ENCODE measurements around the gene GJC1. TPM values are rescaled to one million over a fixed set of nuclear protein-coding genes. Genes with fewer than 3 reads are reported as not detected.
A peak's percentile ranks its signal among the peaks of the same experiment; 100 is the strongest.

The GJC1 gene
- total and polyA plus RNA-seq, 9 of the 15 experiments (the other 6 are each of a cell fraction or from before 2014, with no cell fraction given), result 0.04 to 1.4 (median 0.18) TPM; not detected in 1

GRCh38 chr17:44760474-44761308 is 69.4 kb downstream of the GJC1 start:
- peaks cover 10% of the 10 kb centered on the region; the same call in 1 of the 2 replicates for H4K20me1 ChIP-seq (replicated peaks; ENCODE audit: control insufficient read depth, insufficient read depth, low read length)
- no peak overlapping the region for H3K9ac ChIP-seq (ENCODE audit: insufficient read depth in 1 of 2, low read depth in 2 of 2, low read length in 2 of 2)
- no peak for FAIRE-seq
- no peak overlapping the region for H3K4me2 ChIP-seq (ENCODE audit: insufficient read depth, low read length)
- H3K27me3 ChIP-seq (ENCODE audit: control insufficient read depth in 2 of 2, insufficient read depth in 2 of 2, low read length in 2 of 2), result peaks cover 3 to 44% of the 10 kb centered on the region in 2 experiments; a peak in 3 of 5 replicates
- H3K79me2 ChIP-seq (ENCODE audit: control insufficient read depth, insufficient read depth, low read length), result no peaks in the 10 kb centered on the region
- intact Hi-C loops (cut with micrococcal nuclease) (no loop called here), in situ Hi-C loops (cut with MboI) (no loop called here)
- H3K9me1 ChIP-seq (ENCODE audit: control insufficient read depth, insufficient read depth, low read length), result no peaks in the 10 kb centered on the region
- POLR2A ChIA-PET, result no interaction called here
- peak; percentile 70 for TF ChIP-seq DACH1 (IDR thresholded peaks at IDR 0.05; ENCODE audit: partially characterized antibody)
- TF ChIP-seq ZNF282 (CRISPR knock-in tag; IDR thresholded peaks at IDR 0.05), result no peak
- no peak for DNase-seq (ENCODE audit: extremely low read depth in 1 of 4, low spot score in 3 of 4)
- no peaks in the 10 kb centered on the region for H3K9me3 ChIP-seq (replicated peaks; ENCODE audit: control insufficient read depth, insufficient read depth, low read depth, low read length)
- ATAC-seq, result no peak
- no TSS peak for BruUV-seq (replicated peaks)
- no peak overlapping the region for H3K4me3 ChIP-seq
- 11% methylated on average over 11 of the region's 13 CpGs for WGBS (ENCODE audit: insufficient coverage, low coverage, missing lambda C conversion rate)
- no peak overlapping the region for H3K27ac ChIP-seq (ENCODE audit: extremely low read depth, low read depth, low read length)
- CTCF ChIA-PET (ENCODE audit: low intra/inter-chr PET ratio), result interaction anchor here (0.9 kb wide), 1 partner anchor 15 kb away, joined by 4 read pairs; no protein-coding TSS in a partner anchor
- H3K36me3 ChIP-seq (ENCODE audit: control insufficient read depth, insufficient read depth, low read length), result no peaks in the 10 kb centered on the region
- no peak overlapping the region for H2AFZ ChIP-seq (ENCODE audit: low read depth, low read length)
- peaks cover 0 to 15% of the 10 kb centered on the region in 2 experiments; a peak in 2 of 5 replicates for H3K4me1 ChIP-seq (replicated peaks in 1 of 2; ENCODE audit: control insufficient read depth in 2 of 2, insufficient read depth in 2 of 2, low read length in 2 of 2)

GRCh38 chr17:44759916-44760243 is 70.2 kb downstream of the GJC1 start:
- in situ Hi-C loops (cut with MboI), result no loop called here
- no peak for DNase-seq (ENCODE audit: extremely low read depth in 1 of 4, low spot score in 3 of 4)
- 36% methylated on average over 3 of the region's 3 CpGs for WGBS (ENCODE audit: insufficient coverage, low coverage, missing lambda C conversion rate)
- no peaks in the 10 kb centered on the region for H3K9me1 ChIP-seq (ENCODE audit: control insufficient read depth, insufficient read depth, low read length)
- H3K4me2 ChIP-seq (ENCODE audit: insufficient read depth, low read length), result no peak overlapping the region
- H4K20me1 ChIP-seq (replicated peaks; ENCODE audit: control insufficient read depth, insufficient read depth, low read length), result peaks cover 10% of the 10 kb centered on the region; the same call in 1 of the 2 replicates
- intact Hi-C loops (cut with micrococcal nuclease), result no loop called here
- H3K79me2 ChIP-seq (ENCODE audit: control insufficient read depth, insufficient read depth, low read length), result no peaks in the 10 kb centered on the region
- no peak overlapping the region for H3K4me3 ChIP-seq
- peak overlapping the region in 1 of 2 experiments; percentile 82; a peak in 2 of 4 replicates for H3K9ac ChIP-seq (ENCODE audit: insufficient read depth in 1 of 2, low read depth in 2 of 2, low read length in 2 of 2)
- no peaks in the 10 kb centered on the region for H3K9me3 ChIP-seq (replicated peaks; ENCODE audit: control insufficient read depth, insufficient read depth, low read depth, low read length)
- POLR2A ChIA-PET, result interaction anchor here (0.6 to 0.7 kb wide), 2 partner anchors 10 to 18 kb away, joined by 3 read pairs; no protein-coding TSS in a partner anchor
- BruUV-seq (replicated peaks), result no TSS peak
- CTCF ChIA-PET (ENCODE audit: low intra/inter-chr PET ratio), result no interaction called here
- H3K27me3 ChIP-seq (ENCODE audit: control insufficient read depth in 2 of 2, insufficient read depth in 2 of 2, low read length in 2 of 2), result peaks cover 3 to 44% of the 10 kb centered on the region in 2 experiments; a peak in 3 of 5 replicates
- FAIRE-seq, result no peak
- no peak for ATAC-seq
- no peak overlapping the region for H2AFZ ChIP-seq (ENCODE audit: low read depth, low read length)
- no peaks in the 10 kb centered on the region for H3K36me3 ChIP-seq (ENCODE audit: control insufficient read depth, insufficient read depth, low read length)
- no peak overlapping the region for H3K27ac ChIP-seq (ENCODE audit: extremely low read depth, low read depth, low read length)
- H3K4me1 ChIP-seq (replicated peaks in 1 of 2; ENCODE audit: control insufficient read depth in 2 of 2, insufficient read depth in 2 of 2, low read length in 2 of 2), result peaks cover 0 to 15% of the 10 kb centered on the region in 2 experiments; a peak in 2 of 5 replicates
- TF ChIP-seq IRF1 (CRISPR knock-in tag; IDR thresholded peaks at IDR 0.05; ENCODE audit: borderline replicate concordance), result no peak
- no peak for TF ChIP-seq GTF3C2 (IDR thresholded peaks at IDR 0.05; ENCODE audit: borderline replicate concordance, extremely low read depth, insufficient read length)
- TF ChIP-seq CCNT2 (IDR thresholded peaks at IDR 0.05; ENCODE audit: borderline replicate concordance, extremely low read depth, insufficient read length, low read depth, low read length), result no peak
- no peak for TF ChIP-seq TCF7 (IDR thresholded peaks at IDR 0.05; ENCODE audit: borderline replicate concordance)
- no peak for TF ChIP-seq SLC30A9 (CRISPR knock-in tag; IDR thresholded peaks at IDR 0.05)
- no peak for TF ChIP-seq PML (IDR thresholded peaks at IDR 0.05; ENCODE audit: low read length)
- no peak for TF ChIP-seq MCM3 (IDR thresholded peaks at IDR 0.05)
- TF ChIP-seq LCOR (CRISPR knock-in tag; IDR thresholded peaks at IDR 0.05), result no peak
- TF ChIP-seq COPS2 (conservative IDR thresholded peaks at IDR 0.05), result no peak
- no peak for TF ChIP-seq HLTF (IDR thresholded peaks at IDR 0.05)
